ENCODE data around the gene HDAC7. TPM values are rescaled to one million over a fixed set of nuclear protein-coding genes. Genes with fewer than 3 reads are reported as not detected.

HDAC7 gene
- total RNA-seq, 1 donor from 2014 or later, result 92.2 TPM

- no peaks in the 10 kb centered on the region for H3K9me3 Mint-ChIP-seq (ENCODE audit: unreplicated experiment)
- H3K4me1 Mint-ChIP-seq (ENCODE audit: low read depth, unreplicated experiment), result peaks cover 3% of the 10 kb centered on the region
- Histone ChIP-seq H3K4me1 (ENCODE audit: insufficient read depth, low read length) (no peaks in the 10 kb centered on the region), H3K27ac (ENCODE audit: low read depth, low read length) (no peak overlapping the region), H2AFZ (ENCODE audit: low read depth, low read length) (no peak overlapping the region), H3K36me3 (ENCODE audit: insufficient read depth, low read length) (peaks cover 44% of the 10 kb centered on the region), H4K20me1 (ENCODE audit: insufficient read depth, low read length) (peaks cover 71% of the 10 kb centered on the region), H3K4me3 (ENCODE audit: insufficient read depth, low read depth, low read length) (no peak overlapping the region), H3K79me2 (ENCODE audit: insufficient read depth, low read length) (no peaks in the 10 kb centered on the region), H3K9ac (ENCODE audit: low read length) (no peak overlapping the region), H3K9me3 (ENCODE audit: insufficient read depth, low read depth, low read length) (no peaks in the 10 kb centered on the region), H3K27me3 (ENCODE audit: insufficient read depth, low read length) (no peaks in the 10 kb centered on the region), H3K4me2 (ENCODE audit: low read length) (no peak overlapping the region)
- TF ChIP-seq CTCF (IDR thresholded peaks at IDR 0.05; ENCODE audit: insufficient read depth, low read depth, low read length) (no peak), EZH2 (IDR thresholded peaks at IDR 0.05; ENCODE audit: insufficient read depth, low read length) (no peak)
- H3K4me3 Mint-ChIP-seq (ENCODE audit: unreplicated experiment), result no peak overlapping the region
- FAIRE-seq (no peak), DNase-seq (ENCODE audit: low read depth) (no peak)
- H3K36me3 Mint-ChIP-seq (ENCODE audit: low read depth, unreplicated experiment), result peaks cover 24% of the 10 kb centered on the region
- no peaks in the 10 kb centered on the region for H3K27me3 Mint-ChIP-seq (ENCODE audit: low read depth, unreplicated experiment)
- H3K27ac Mint-ChIP-seq (ENCODE audit: unreplicated experiment), result no peak overlapping the region
Measured at GRCh38 chr12:47783821-47784819, 35.6 kb downstream of the HDAC7 start.

GRCh38 chr12:47783024-47783755, 36.5 kb downstream of the HDAC7 start:
- H3K4me3 Mint-ChIP-seq (ENCODE audit: unreplicated experiment), result no peak overlapping the region
- no peaks in the 10 kb centered on the region for H3K9me3 ChIP-seq (ENCODE audit: insufficient read depth, low read depth, low read length)
- H3K9me3 Mint-ChIP-seq (ENCODE audit: unreplicated experiment), result no peaks in the 10 kb centered on the region
- H3K36me3 ChIP-seq (ENCODE audit: insufficient read depth, low read length), result peaks cover 35% of the 10 kb centered on the region
- no peak overlapping the region for H3K4me2 ChIP-seq (ENCODE audit: low read length)
- H3K4me1 Mint-ChIP-seq (ENCODE audit: low read depth, unreplicated experiment), result peaks cover 3% of the 10 kb centered on the region
- no peak for TF ChIP-seq CTCF (IDR thresholded peaks at IDR 0.05; ENCODE audit: insufficient read depth, low read depth, low read length)
- no peak for TF ChIP-seq EZH2 (IDR thresholded peaks at IDR 0.05; ENCODE audit: insufficient read depth, low read length)
- FAIRE-seq, result no peak
- peak overlapping the region; percentile 34 for H3K27ac Mint-ChIP-seq (ENCODE audit: unreplicated experiment)
- no peak overlapping the region for H3K4me3 ChIP-seq (ENCODE audit: insufficient read depth, low read depth, low read length)
- no peak overlapping the region for H2AFZ ChIP-seq (ENCODE audit: low read depth, low read length)
- H3K36me3 Mint-ChIP-seq (ENCODE audit: low read depth, unreplicated experiment), result peaks cover 18% of the 10 kb centered on the region
- H3K9ac ChIP-seq (ENCODE audit: low read length), result no peak overlapping the region
- no peak for DNase-seq (ENCODE audit: low read depth)
- H3K27me3 Mint-ChIP-seq (ENCODE audit: low read depth, unreplicated experiment), result no peaks in the 10 kb centered on the region
- H4K20me1 ChIP-seq (ENCODE audit: insufficient read depth, low read length), result peaks cover 72% of the 10 kb centered on the region
- no peaks in the 10 kb centered on the region for H3K27me3 ChIP-seq (ENCODE audit: insufficient read depth, low read length)
- no peak overlapping the region for H3K27ac ChIP-seq (ENCODE audit: low read depth, low read length)
- H3K79me2 ChIP-seq (ENCODE audit: insufficient read depth, low read length), result no peaks in the 10 kb centered on the region
- H3K4me1 ChIP-seq (ENCODE audit: insufficient read depth, low read length), result no peaks in the 10 kb centered on the region

Data from astrocyte (in vitro differentiated cells and primary cell).